ENCODE measurements around the gene JAKMIP2. TPM values are rescaled to one million over a fixed set of nuclear protein-coding genes. Genes with fewer than 3 reads are reported as not detected.

JAKMIP2 gene
- total and polyA plus RNA-seq, 8 donors, result 0.19 to 2.6 (median 0.67) TPM

DNA sequence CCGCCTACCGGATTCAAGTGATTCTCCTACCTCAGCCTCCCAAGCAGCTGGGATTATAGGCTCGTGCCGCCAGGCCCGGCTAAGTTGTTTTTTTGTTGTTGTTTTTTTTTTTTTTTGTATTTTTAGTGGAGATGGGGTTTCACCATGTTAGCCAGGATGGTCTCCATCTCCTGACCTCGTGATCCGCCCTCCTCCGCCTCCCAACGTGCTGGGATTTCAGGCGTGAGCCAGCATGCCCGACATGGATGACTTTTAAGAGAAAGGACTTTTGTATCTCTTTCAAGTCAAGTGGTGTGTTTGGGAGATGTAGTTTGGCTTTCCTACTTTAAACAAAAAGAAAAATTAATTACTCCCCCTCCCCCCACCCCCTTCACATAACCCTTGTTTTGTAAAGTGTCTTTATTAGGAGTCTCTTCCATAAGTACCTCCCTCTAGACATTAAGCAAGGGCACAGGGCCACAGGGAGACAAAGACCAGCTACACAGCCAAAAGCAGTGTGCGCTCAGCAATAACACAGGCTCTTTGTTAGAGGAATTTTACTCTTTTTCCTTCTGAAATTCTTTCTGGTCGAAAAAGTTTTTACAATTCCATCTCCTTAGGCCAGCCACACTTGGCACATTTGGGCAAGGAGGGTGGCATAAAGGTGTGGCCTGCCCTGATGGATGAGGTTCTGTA, 31.2 kb downstream of the JAKMIP2 start:
- WGBS, 2 donors, result 83 to 87% methylated on average over 13 of the region's 13 CpGs
- intact Hi-C loops (cut with DNase I), result no loop called here

DNA sequence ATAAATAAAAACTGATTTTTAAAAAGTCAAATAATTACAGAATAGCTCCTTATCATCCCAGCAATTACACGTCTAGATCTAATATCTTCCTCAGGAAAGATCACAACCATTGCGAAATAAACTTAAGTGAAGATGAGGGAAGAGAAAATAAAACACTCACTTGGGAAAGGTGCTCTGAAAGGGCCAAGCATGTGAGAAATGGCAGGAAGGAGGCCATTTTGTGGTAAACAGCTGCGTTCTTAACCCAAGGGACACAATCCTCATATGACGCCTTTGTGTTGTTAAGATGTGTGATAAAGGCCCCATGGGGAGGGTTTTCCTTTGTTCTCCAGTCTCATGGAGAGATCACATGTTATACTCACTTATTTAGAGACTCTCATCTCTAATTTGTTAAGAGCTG, 32.5 kb downstream of the JAKMIP2 start:
- ATAC-seq, result no peak
- Histone ChIP-seq H3K4me1 (no peaks in the 10 kb centered on the region), H3K27ac (no peak overlapping the region), H3K36me3 (no peaks in the 10 kb centered on the region), H3K27me3 (no peaks in the 10 kb centered on the region), H3K4me3 (no peak overlapping the region), H3K9me3 (no peaks in the 10 kb centered on the region)
- TF ChIP-seq, protein P1, sequence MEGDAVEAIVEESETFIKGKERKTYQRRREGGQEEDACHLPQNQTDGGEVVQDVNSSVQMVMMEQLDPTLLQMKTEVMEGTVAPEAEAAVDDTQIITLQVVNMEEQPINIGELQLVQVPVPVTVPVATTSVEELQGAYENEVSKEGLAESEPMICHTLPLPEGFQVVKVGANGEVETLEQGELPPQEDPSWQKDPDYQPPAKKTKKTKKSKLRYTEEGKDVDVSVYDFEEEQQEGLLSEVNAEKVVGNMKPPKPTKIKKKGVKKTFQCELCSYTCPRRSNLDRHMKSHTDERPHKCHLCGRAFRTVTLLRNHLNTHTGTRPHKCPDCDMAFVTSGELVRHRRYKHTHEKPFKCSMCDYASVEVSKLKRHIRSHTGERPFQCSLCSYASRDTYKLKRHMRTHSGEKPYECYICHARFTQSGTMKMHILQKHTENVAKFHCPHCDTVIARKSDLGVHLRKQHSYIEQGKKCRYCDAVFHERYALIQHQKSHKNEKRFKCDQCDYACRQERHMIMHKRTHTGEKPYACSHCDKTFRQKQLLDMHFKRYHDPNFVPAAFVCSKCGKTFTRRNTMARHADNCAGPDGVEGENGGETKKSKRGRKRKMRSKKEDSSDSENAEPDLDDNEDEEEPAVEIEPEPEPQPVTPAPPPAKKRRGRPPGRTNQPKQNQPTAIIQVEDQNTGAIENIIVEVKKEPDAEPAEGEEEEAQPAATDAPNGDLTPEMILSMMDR (IDR thresholded peaks at IDR 0.05), result no peak
- no peak for FAIRE-seq
- no peak for DNase-seq
- 77 to 87% methylated on average over 4 of the region's 4 CpGs for WGBS, 2 donors
- intact Hi-C loops (cut with DNase I), result no loop called here

More for the DNA sequence above, 31.2 kb downstream of the JAKMIP2 start:
- no peak for ATAC-seq
- Histone ChIP-seq H3K9me3 (no peaks in the 10 kb centered on the region), H3K27me3 (no peaks in the 10 kb centered on the region), H3K4me3 (no peak overlapping the region), H3K27ac (no peak overlapping the region), H3K36me3 (no peaks in the 10 kb centered on the region), H3K4me1 (no peaks in the 10 kb centered on the region)
- no peak for FAIRE-seq
- TF ChIP-seq, protein P1 (IDR thresholded peaks at IDR 0.05), result no peak
- no peak for DNase-seq

DNA sequence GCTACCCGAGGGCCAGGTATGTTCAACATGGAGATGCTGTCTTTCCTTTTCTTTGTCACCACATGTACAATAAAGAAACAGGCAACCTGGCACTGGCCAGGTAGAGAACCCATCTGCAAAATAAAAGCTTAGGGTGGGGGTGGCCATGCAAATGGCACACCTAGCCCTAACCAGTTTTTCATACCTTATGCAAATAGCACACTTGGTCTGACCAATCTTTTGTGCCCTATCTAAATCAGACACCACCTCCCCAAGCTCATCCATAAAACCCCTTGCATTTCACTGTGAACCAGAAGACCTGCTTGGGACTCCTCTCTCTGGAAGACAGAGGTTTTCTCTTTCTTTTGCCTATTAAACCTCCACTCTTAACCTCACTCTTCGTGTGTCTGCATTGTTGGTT, 33.9 kb downstream of the JAKMIP2 start:
- Histone ChIP-seq H3K9me3 (no peaks in the 10 kb centered on the region), H3K36me3 (no peaks in the 10 kb centered on the region), H3K4me1 (no peaks in the 10 kb centered on the region), H3K4me3 (no peak overlapping the region), H3K27ac (no peak overlapping the region), H3K27me3 (no peaks in the 10 kb centered on the region)
- 63 to 76% methylated on average over 2 of the region's 2 CpGs for WGBS, 2 donors
- DNase-seq (no peak), ATAC-seq (no peak), FAIRE-seq (no peak)
- TF ChIP-seq, protein P1 (IDR thresholded peaks at IDR 0.05), result no peak
- intact Hi-C loops (cut with DNase I), result no loop called here

DNA sequence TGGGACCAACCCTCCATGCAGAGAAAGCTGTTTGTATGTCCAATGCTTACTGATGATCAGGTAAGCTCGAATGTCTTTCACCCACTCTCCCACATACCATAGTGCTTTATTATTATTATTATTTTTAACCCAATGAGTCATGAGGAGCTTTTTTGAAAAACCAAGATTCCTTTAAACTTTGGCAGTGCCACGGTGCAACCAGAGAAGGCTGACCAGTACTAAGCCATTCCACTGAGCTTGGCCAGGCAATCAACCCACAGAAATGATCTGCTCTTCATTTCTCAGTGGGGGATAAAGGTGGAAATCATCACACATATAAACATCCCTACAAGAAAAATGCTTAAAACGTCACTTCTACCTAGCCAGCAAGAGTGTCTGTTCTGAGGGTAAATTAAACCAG, 35.5 kb downstream of the JAKMIP2 start:
- DNase-seq (no peak), ATAC-seq (no peak), FAIRE-seq (no peak)
- intact Hi-C loops (cut with DNase I), result no loop called here
- Histone ChIP-seq H3K4me1 (no peaks in the 10 kb centered on the region), H3K36me3 (no peaks in the 10 kb centered on the region), H3K27me3 (no peaks in the 10 kb centered on the region), H3K4me3 (no peak overlapping the region), H3K9me3 (no peaks in the 10 kb centered on the region), H3K27ac (no peak overlapping the region)
- WGBS, 2 donors, result 65 to 71% methylated on average over 3 of the region's 3 CpGs
- TF ChIP-seq, protein P1 (IDR thresholded peaks at IDR 0.05), result no peak

- Histone ChIP-seq H3K27me3 (no peaks in the 10 kb centered on the region), H3K4me1 (no peaks in the 10 kb centered on the region), H3K36me3 (no peaks in the 10 kb centered on the region), H3K4me3 (no peak overlapping the region), H3K27ac (no peak overlapping the region), H3K9me3 (no peaks in the 10 kb centered on the region)
- 30 to 40% methylated on average over 1 of the region's 1 CpG for WGBS, 2 donors
- FAIRE-seq, result no peak
- peak in 1 of 4 donors; percentile 22 for ATAC-seq
- intact Hi-C loops (cut with DNase I), result no loop called here
- TF ChIP-seq, protein P1 (IDR thresholded peaks at IDR 0.05), result no peak
- no peak for DNase-seq
Observed at GRCh38 chr5:147743678-147744374, 38.7 kb downstream of the JAKMIP2 start.
